GM20000 (cell line): ENCODE data around the gene RPL39L.

Experiments used
- DNase-seq: peaks from one replicate; pipeline ENCODE4 v3.0.0; 2012; ENCODE audit warnings: low spot score
- TF ChIP-seq, protein P1 (sequence below): IDR thresholded peaks from 2 replicates; pipeline ENCODE4 v1.5.1; 2012; ENCODE audit warnings: mild to moderate bottlenecking, control low read depth; ENCODE audit errors: extremely low read depth, missing control alignments

RPL39L gene

GRCh38 chr3:187088701-187089100, 50.6 kb downstream of the RPL39L start:
- no peak for DNase-seq

GRCh38 chr3:187086831-187087230, 52.5 kb downstream of the RPL39L start:
- no peak for DNase-seq
- TF ChIP-seq, protein P1, sequence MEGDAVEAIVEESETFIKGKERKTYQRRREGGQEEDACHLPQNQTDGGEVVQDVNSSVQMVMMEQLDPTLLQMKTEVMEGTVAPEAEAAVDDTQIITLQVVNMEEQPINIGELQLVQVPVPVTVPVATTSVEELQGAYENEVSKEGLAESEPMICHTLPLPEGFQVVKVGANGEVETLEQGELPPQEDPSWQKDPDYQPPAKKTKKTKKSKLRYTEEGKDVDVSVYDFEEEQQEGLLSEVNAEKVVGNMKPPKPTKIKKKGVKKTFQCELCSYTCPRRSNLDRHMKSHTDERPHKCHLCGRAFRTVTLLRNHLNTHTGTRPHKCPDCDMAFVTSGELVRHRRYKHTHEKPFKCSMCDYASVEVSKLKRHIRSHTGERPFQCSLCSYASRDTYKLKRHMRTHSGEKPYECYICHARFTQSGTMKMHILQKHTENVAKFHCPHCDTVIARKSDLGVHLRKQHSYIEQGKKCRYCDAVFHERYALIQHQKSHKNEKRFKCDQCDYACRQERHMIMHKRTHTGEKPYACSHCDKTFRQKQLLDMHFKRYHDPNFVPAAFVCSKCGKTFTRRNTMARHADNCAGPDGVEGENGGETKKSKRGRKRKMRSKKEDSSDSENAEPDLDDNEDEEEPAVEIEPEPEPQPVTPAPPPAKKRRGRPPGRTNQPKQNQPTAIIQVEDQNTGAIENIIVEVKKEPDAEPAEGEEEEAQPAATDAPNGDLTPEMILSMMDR: no peak

More at GRCh38 chr3:187088701-187089100, 50.6 kb downstream of the RPL39L start:
- TF ChIP-seq, protein P1: no peak

GRCh38 chr3:187085933-187086332, 53.4 kb downstream of the RPL39L start:
- no peak for DNase-seq
- TF ChIP-seq, protein P1: no peak

DNA sequence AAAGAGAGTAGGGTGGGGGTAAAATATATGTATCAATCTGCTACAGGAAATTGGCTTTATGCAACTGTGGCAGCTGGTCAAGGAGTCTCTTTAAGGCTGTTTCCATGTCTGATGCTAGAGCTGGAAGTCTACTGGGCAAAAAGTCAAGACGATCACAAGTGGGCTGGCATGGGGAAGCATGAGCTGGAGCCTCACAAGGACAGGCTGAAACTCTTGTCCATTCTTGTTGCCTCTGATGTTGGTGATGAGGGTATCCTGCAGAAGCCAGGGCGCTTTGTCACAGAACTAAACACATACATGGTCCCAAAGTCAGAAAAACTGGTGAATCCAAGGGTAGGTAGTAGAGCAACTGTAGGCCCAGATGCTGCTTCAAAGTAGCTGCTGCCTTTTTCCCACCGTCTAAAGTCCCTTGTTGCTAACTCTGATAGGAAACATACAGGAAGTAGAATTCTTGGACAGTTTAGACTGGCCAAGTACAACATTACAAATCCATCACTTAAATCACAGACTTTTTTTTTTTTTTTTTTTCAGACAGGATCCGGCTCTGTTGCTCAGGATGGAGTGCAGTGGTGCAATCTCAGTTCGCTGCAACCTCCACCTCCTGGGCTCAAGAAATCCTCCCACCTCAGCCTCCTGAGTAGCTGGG, 54.2 kb downstream of the RPL39L start:
- DNase-seq: no peak
- TF ChIP-seq, protein P1: no peak

GRCh38 chr3:187084580-187084979, 54.7 kb downstream of the RPL39L start:
- no peak for DNase-seq
- TF ChIP-seq, protein P1: no peak

GRCh38 chr3:187084126-187084525, 55.2 kb downstream of the RPL39L start:
- TF ChIP-seq, protein P1: no peak

DNA sequence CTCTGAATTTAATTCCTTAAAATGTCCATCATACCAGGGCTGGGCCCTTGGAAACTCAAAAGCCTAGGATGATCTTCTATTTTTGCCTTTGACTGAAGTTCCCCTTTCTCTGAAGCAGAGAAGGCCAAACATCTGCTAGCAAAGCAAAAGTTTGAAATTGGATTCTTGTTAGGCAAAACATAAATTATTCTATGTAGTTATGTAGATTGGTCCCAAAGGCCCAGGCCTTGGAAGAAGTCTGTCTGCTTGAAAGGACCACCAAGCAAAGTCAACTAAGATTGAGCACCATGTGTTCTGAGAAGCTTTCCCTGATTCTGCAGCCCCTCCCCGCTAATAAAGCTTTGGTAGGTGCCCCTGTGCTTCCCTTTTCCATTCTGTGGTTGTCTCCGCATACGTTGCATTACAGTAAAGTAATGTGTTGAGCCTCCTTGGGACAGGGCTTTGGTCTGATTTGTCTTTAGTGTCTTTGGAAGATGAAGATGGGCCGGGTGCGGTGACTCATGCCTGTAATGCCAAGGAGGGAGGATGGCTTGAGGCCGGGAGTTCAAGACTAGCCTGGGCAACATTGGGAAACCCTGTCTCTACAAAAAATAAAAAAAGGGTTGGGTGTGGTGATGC, 56.4 kb downstream of the RPL39L start:
- DNase-seq: no peak

More at GRCh38 chr3:187084126-187084525, 55.2 kb downstream of the RPL39L start:
- no peak for DNase-seq

More for the DNA sequence above, 56.4 kb downstream of the RPL39L start:
- TF ChIP-seq, protein P1: no peak
